Renal cortex interstitium (tissue), 15 donors: Measurements from ENCODE around the gene OGG1. TPM values are rescaled to one million over a fixed set of nuclear protein-coding genes. Genes with fewer than 3 reads are reported as not detected.

ENCODE experiments used
- DNase-seq, 11 donors: peaks; one replicate each; pipeline ENCODE4 v3.0.0-alpha.2; 2013; ENCODE audit warnings: low read depth in 9 of 11, low spot score in 4 of 11; ENCODE audit errors: extremely low read depth in 1 of 11
- long read RNA-seq, 16 experiments: transcript quantifications; one replicate each; lab custom pipeline, GENCODE V29; 2026
- polyA plus RNA-seq, 3 donors: library from polyadenylated mRNA; unstranded; fragments of 120-200 nt; gene quantifications; one replicate each; pipeline ENCODE4 v1.2.1, GENCODE V29; 2013; ENCODE audit not compliant: insufficient read length in 3 of 3

OGG1 gene
- 10 to 100 TPM; 57.5 to 77.5 (median 59.4) TPM for polyA plus RNA-seq
- long read RNA-seq, donor 1, full-length matches to known transcripts = 24 of 32 reads
- long read RNA-seq, donor 1, partial matches to known transcripts = 8 of 32 reads
- long read RNA-seq, donor 1, other reads (novel, unspliced or antisense) = 0 of 32 reads
- long read RNA-seq, donor 2, full-length matches to known transcripts = 32 of 53 reads
- long read RNA-seq, donor 2, partial matches to known transcripts = 11 of 53 reads
- long read RNA-seq, donor 2, other reads (novel, unspliced or antisense) = 10 of 53 reads
- long read RNA-seq, donor 3, full-length matches to known transcripts = 49 of 54 reads
- long read RNA-seq, donor 3, partial matches to known transcripts = 5 of 54 reads
- long read RNA-seq, donor 3, other reads (novel, unspliced or antisense) = 0 of 54 reads
- long read RNA-seq, donor 4, full-length matches to known transcripts = 40 of 40 reads
- long read RNA-seq, donor 4, partial matches to known transcripts = 0 of 40 reads
- long read RNA-seq, donor 4, other reads (novel, unspliced or antisense) = 0 of 40 reads
- long read RNA-seq, donor 5 = 0 reads
- long read RNA-seq, donor 6, full-length matches to known transcripts = 58 of 68 reads
- long read RNA-seq, donor 6, partial matches to known transcripts = 5 of 68 reads
- long read RNA-seq, donor 6, other reads (novel, unspliced or antisense) = 5 of 68 reads
- long read RNA-seq, donor 7, full-length matches to known transcripts = 38 of 87 reads
- long read RNA-seq, donor 7, partial matches to known transcripts = 20 of 87 reads
- long read RNA-seq, donor 7, other reads (novel, unspliced or antisense) = 29 of 87 reads
- long read RNA-seq, donor 8, full-length matches to known transcripts = 101 of 117 reads
- long read RNA-seq, donor 8, partial matches to known transcripts = 16 of 117 reads
- long read RNA-seq, donor 8, other reads (novel, unspliced or antisense) = 0 of 117 reads
- long read RNA-seq, donor 9, full-length matches to known transcripts = 25 of 37 reads
- long read RNA-seq, donor 9, partial matches to known transcripts = 0 of 37 reads
- long read RNA-seq, donor 9, other reads (novel, unspliced or antisense) = 12 of 37 reads
- long read RNA-seq, donor 10, full-length matches to known transcripts = 43 of 43 reads
- long read RNA-seq, donor 10, partial matches to known transcripts = 0 of 43 reads
- long read RNA-seq, donor 10, other reads (novel, unspliced or antisense) = 0 of 43 reads
- long read RNA-seq, donor 11, full-length matches to known transcripts = 28 of 33 reads
- long read RNA-seq, donor 11, partial matches to known transcripts = 0 of 33 reads
- long read RNA-seq, donor 11, other reads (novel, unspliced or antisense) = 5 of 33 reads
- long read RNA-seq, donor 12, full-length matches to known transcripts = 24 of 24 reads
- long read RNA-seq, donor 12, partial matches to known transcripts = 0 of 24 reads
- long read RNA-seq, donor 12, other reads (novel, unspliced or antisense) = 0 of 24 reads
- long read RNA-seq, donor 13, full-length matches to known transcripts = 49 of 69 reads
- long read RNA-seq, donor 13, partial matches to known transcripts = 20 of 69 reads
- long read RNA-seq, donor 13, other reads (novel, unspliced or antisense) = 0 of 69 reads
- long read RNA-seq, donor 14, full-length matches to known transcripts = 25 of 58 reads
- long read RNA-seq, donor 14, partial matches to known transcripts = 0 of 58 reads
- long read RNA-seq, donor 14, other reads (novel, unspliced or antisense) = 33 of 58 reads
- long read RNA-seq, donor 15, full-length matches to known transcripts = 17 of 17 reads
- long read RNA-seq, donor 15, partial matches to known transcripts = 0 of 17 reads
- long read RNA-seq, donor 15, other reads (novel, unspliced or antisense) = 0 of 17 reads
- long read RNA-seq, donor 16, full-length matches to known transcripts = 96 of 101 reads
- long read RNA-seq, donor 16, partial matches to known transcripts = 5 of 101 reads
- long read RNA-seq, donor 16, other reads (novel, unspliced or antisense) = 0 of 101 reads

DNA sequence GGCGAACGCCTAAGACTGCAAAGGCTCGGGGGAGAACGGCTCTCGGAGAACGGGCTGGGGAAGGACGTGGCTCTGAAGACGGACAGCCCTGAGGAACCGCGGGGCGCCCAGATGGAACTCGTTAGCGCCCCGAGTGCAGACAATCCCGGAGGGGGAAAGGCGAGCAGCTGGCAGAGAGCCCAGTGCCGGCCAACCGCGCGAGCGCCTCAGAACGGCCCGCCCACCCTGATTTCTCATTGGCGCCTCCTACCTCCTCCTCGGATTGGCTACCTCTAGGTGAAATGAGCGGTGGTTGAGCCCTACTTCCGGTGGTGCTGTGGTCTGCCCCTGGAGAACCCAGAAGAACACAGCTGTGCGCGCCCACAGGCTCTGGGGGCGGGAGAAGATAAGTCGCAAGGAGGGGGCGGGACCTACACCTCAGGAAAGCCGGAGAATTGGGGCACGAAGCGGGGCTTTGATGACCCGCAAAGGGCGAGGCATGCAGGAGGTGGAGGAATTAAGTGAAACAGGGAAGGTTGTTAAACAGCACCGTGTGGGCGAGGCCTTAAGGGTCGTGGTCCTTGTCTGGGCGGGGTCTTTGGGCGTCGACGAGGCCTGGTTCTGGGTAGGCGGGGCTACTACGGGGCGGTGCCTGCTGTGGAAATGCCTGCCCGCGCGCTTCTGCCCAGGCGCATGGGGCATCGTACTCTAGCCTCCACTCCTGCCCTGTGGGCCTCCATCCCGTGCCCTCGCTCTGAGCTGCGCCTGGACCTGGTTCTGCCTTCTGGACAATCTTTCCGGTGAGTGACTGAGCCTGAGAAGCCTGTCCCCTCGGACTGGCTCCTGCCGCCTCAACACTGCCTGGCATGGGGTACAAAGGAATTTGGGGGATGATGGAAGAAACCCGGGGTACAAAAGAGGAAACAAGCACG is at the start of gene OGG1:
Gene OGG1 (plus strand): TSS at position 308 of the 911 bp plus-strand sequence. CDS start 335 bp downstream, at position 643.
- peak; percentile 92 to 98 (median 96) for DNase-seq

GRCh38 chr3:9700536-9700935 is 49.2 kb upstream of the OGG1 start:
- DNase-seq = no peak

GRCh38 chr3:9701006-9701405 is 48.7 kb upstream of the OGG1 start:
- DNase-seq = no peak

DNA sequence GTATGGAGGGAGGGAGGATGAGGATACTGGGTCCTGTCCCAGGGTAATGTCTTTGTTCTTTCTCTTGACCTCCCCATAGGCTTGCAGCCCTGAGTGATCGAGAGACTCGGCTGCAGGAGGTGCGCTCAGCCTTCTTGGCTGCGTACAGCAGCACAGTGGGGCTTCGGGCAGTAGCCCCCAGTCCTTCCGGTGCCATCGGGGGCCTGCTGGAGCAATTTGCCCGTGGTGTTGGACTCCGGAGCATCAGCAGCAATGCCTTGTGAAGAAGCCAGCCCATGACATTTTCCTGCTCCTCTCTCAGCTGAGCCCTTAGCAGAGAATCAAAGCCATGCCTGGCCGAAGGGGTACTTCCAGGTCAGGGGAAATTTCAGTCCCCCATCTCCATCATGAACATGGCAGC is 48.0 kb upstream of the OGG1 start:
- no peak for DNase-seq

- DNase-seq = no peak
Observed at GRCh38 chr3:9703240-9703639, 46.5 kb upstream of the OGG1 start.

GRCh38 chr3:9703736-9704346 is 45.9 kb upstream of the OGG1 start, which contains the start of gene CPNE9:
CPNE9 (plus strand) TSS chr3:9703833; CDS start chr3:9703997, 164 bp downstream.
- no peak for DNase-seq

DNA sequence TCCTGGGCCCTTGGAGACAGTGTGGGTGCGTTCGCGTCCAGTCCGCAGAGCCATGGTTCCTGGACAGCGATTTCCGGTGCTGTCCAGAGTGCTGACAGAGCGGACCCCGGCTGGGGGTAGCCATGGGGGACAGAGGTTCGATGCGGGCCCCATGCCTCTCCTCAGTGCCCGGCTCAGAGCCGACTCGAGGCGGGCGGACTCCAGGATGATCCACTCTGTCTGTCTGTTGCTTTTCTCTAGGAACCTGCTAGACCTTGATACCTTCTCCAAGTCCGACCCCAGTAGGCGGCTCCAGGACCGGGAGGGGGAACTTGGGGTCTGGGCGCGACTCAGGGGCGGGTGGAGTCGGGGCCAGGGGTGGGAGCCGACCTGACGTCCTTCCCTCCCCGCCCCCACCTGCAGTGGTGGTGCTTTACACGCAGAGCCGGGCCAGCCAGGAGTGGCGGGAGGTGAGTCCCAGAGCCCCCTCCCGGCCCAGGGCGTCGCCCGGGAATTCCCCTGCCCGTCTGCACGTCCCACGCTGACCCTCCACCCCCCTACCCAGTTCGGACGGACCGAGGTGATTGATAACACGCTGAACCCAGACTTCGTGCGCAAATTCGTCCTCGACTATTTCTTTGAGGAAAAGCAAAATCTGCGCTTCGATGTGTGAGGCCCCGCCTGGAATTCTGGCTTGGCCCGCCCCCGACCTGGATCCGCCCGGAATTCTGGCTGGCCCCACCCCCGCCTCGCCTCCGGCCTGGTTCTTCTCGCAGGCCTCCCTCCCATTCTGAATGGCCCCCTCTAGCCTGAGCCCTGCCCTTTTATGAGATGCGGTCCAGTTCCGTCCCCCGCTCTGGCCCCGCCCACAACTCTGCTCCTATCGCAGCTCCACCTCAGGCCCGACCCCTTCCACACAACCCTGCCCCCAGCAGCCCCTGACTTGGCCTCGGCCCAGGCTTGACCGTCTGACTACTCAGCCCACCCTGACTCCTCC is 45.1 kb upstream of the OGG1 start:
- peak in 9 of 11 donors; percentile 13 to 58 (median 36) for DNase-seq

- DNase-seq = no peak
Observed at GRCh38 chr3:9710174-9710739, 39.5 kb upstream of the OGG1 start.

- DNase-seq = no peak
Observed at GRCh38 chr3:9712415-9712814, 37.3 kb upstream of the OGG1 start.

- DNase-seq = no peak
Observed at GRCh38 chr3:9713142-9713541, 36.6 kb upstream of the OGG1 start.

DNA sequence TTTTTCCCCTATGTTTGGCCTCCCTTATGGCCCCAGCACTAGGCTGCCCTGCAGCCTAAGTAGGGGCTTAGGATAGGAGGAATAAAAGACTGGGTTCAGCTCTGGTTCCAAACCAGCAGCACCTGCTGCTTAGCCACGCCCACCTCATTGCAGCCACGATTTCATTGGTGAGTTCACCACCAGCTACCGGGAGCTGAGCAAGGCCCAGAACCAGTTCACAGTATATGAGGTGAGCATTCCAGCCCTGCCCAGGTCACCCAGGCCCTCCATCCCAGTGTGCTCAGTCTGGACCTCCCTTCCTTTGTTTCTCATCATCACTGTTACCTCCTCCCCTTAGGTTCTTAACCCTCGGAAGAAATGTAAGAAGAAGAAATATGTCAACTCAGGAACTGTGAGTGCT is 34.6 kb upstream of the OGG1 start:
- DNase-seq = no peak

DNA sequence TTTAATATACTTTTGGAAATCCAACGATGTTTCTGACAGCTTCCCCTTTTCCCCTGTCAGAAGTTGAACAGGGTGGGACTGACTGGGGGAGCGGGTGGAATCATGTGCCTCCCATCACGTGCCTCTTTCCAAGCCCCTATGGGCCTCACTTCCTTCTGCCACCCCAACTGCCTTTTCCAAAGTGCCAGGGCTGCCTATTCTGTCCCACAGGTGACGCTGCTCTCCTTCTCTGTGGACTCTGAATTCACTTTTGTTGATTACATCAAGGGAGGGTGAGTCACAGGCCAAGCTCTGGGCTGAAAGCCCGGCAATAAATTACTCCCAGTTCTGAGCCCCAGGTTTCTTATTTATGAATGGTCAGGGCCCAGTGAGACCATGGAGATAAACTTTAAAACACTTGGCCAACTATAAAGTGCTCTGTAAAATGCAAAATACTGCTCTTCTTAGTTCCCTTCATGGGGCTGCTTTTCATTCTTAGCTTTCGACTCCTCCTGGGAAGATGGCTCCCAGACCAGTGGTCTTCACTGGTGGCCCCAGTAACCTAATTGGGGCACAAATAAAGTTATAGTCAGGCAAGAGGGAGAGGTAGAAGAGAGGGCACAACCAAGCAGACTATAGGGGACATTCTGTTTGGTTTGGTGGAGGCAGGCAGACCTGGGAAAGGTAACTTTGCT is 33.9 kb upstream of the OGG1 start:
- peak in 2 of 11 donors; percentile 8 to 19 for DNase-seq

DNA sequence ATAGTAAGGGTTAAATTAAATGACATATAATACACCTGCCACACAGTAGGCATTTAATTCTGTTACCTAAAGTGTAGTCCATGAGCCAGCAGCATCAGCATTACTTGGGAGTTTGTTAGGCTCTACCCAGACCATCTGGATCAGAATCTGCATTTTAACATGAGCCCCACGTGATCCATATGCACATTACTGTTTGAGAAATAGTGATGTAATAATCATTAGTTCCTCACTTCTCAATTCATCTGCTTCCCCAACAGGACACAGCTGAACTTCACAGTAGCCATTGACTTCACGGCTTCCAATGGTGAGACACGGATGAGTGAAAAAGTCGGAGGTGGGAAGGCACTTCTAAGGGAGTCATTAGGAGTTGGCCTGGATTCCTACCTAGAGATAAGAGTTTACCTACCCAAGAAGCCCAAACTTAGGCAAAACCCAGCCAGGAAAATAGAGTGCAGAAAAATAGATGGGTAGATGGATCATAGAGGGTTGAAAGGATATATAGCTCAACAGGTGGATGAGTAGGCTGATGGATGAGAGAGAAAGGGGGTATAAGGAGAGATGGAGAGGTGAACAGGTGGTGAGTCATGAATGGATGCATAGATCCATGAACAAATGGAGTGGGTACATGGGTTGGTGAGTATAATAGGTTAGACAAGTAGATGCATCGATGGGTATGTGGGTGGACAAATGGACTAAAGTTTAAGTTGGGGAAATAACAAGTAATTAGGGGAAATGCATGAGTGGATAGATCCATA is 32.8 kb upstream of the OGG1 start:
- no peak for DNase-seq

DNA sequence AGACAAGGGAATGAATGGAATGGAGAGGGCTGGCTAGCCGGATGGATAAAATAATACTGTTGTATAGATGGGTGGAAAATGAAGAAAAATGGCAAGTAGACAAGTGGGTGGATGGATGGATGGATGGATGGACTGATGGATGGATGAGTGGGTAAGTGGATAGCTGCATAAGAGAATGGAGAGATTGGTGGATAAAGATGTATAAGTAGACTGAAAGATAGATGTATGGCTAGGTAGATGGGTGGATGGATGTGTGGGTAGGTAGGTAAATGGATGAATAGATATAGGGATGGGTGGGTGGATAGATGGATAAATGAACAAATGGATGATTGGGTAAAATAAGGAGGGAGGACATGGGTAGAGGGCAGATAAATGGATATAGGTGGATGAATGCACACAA is 32.2 kb upstream of the OGG1 start:
- DNase-seq = no peak
